PFSK-1 (cell line): ENCODE results near the gene IGSF10.

Experiments
- POLR2AphosphoS5 ChIP-seq: IDR thresholded peaks from 2 replicates; pipeline ENCODE4 v1.6.1; 2012; ENCODE audit warnings: low read depth, mild to moderate bottlenecking, control low read depth, low read length, moderate library complexity
- REST ChIP-seq, 2 experiments: IDR thresholded peaks; 2 replicates each; pipeline versions ENCODE4 v1.6.1 to v1.8.0; 2011 to 2012; ENCODE audit warnings: low read depth in 2 of 2, low read length in 2 of 2, control low read depth in 1 of 2, inconsistent platforms in 1 of 2, mild to moderate bottlenecking in 1 of 2, moderate library complexity in 1 of 2; ENCODE audit not compliant: insufficient read depth in 1 of 2
- SIN3A ChIP-seq: IDR thresholded peaks from 2 replicates; pipeline ENCODE4 v1.6.1; 2012; ENCODE audit warnings: mild to moderate bottlenecking, low read length, moderate library complexity, borderline replicate concordance; ENCODE audit not compliant: insufficient read depth
- TAF1 ChIP-seq: IDR thresholded peaks from 2 replicates; pipeline ENCODE4 v1.6.1; 2012; ENCODE audit warnings: low read length, control low read depth, borderline replicate concordance; ENCODE audit not compliant: insufficient read depth

- TF ChIP-seq POLR2AphosphoS5: no peak
- no peak for TF ChIP-seq TAF1
- no peak for TF ChIP-seq REST (IDR thresholded peaks at IDR 0.05; ENCODE audit: insufficient read depth in 1 of 2, low read depth in 2 of 2, low read length in 2 of 2)
- TF ChIP-seq SIN3A: no peak
These were observed 40.5 kb upstream of the IGSF10 start for GRCh38 chr3:151501171-151501922.
